Measurements from ENCODE around the gene BABAM2. TPM values are rescaled to one million over a fixed set of nuclear protein-coding genes. Genes with fewer than 3 reads are reported as not detected.

Gene BABAM2
- total and polyA plus RNA-seq, 2 donors: 17.4 to 34.8 TPM

DNA sequence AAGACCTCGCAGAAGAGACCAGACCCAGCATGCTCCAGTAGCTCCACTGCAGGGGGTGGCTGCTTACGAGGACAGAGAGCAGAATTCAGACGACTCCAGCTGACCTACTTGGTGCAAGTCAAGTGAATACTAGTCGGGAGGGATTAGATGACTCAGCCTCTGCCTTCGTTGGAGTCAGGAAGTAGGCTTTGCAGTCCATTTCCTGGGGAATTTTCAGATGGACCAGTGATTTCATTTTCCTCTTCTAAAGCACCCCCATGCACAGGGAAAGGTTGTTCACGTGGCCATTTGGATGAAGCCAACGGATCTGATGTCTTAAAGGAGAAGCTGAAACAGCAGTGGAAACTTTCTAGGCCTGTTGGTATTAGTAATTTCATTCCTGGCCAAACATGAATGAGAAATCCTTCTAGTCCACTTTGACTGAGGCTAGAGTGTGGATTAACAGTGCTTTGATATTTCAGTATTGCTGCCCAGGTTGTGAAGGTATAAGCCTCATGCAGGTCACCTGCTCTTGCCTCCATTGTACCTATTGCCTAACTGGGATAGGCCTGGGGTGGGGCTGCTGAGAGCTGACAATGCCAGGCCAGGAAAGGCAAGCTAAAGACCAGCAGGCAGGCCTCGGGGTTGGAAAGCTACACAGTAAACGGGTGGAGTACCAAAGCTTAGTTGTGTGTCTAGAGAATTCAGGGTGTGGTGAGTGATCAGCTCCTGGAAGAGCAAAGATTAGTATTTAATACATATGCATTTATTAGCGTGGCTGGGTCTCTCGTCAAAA is 384.6 kb downstream of the BABAM2 start:
- DNase-seq (ENCODE audit: low read depth in 6 of 9, low spot score in 9 of 9): peak in 1 of 9 donors; percentile 10
- H3K9me3 ChIP-seq (ENCODE audit: control insufficient read depth in 2 of 2, insufficient read depth in 1 of 2, low read length in 1 of 2): no peaks in the 10 kb centered on the region
- 90% methylated on average over 11 of the region's 11 CpGs for WGBS
- H3K27ac ChIP-seq (ENCODE audit: low read depth in 1 of 2, low read length in 1 of 2): no peak overlapping the region
- no peak overlapping the region for H3K4me3 ChIP-seq (ENCODE audit: low read length in 2 of 2)
- H3K36me3 ChIP-seq (ENCODE audit: control insufficient read depth in 2 of 2, insufficient read depth in 2 of 2, low read length in 1 of 2): no peaks in the 10 kb centered on the region
- peaks cover 0 to 4% of the 10 kb centered on the region in 2 donors for H3K4me1 ChIP-seq (ENCODE audit: control insufficient read depth in 2 of 2, insufficient read depth in 2 of 2, low read length in 2 of 2)
- H3K27me3 ChIP-seq (ENCODE audit: control insufficient read depth in 2 of 2, insufficient read depth in 1 of 2, low read length in 1 of 2): no peaks in the 10 kb centered on the region

- Histone ChIP-seq H3K36me3 (ENCODE audit: control insufficient read depth in 2 of 2, insufficient read depth in 2 of 2, low read length in 1 of 2) (no peaks in the 10 kb centered on the region), H3K4me1 (ENCODE audit: control insufficient read depth in 2 of 2, insufficient read depth in 2 of 2, low read length in 2 of 2) (peaks cover 0 to 4% of the 10 kb centered on the region in 2 donors), H3K9me3 (ENCODE audit: control insufficient read depth in 2 of 2, insufficient read depth in 1 of 2, low read length in 1 of 2) (no peaks in the 10 kb centered on the region), H3K27ac (ENCODE audit: low read depth in 1 of 2, low read length in 1 of 2) (peak overlapping the region in 1 of 2 donors; percentile 46), H3K4me3 (ENCODE audit: low read length in 2 of 2) (no peak overlapping the region), H3K27me3 (ENCODE audit: control insufficient read depth in 2 of 2, insufficient read depth in 1 of 2, low read length in 1 of 2) (no peaks in the 10 kb centered on the region)
- WGBS: 95% methylated on average over 11 of the region's 11 CpGs
- no peak for DNase-seq (ENCODE audit: low read depth in 6 of 9, low spot score in 9 of 9)
Measured at GRCh38 chr2:28276076-28276618, 385.6 kb downstream of the BABAM2 start.

GRCh38 chr2:28276807-28277206 is 386.3 kb downstream of the BABAM2 start:
- Histone ChIP-seq H3K4me1 (ENCODE audit: control insufficient read depth in 2 of 2, insufficient read depth in 2 of 2, low read length in 2 of 2) (peaks cover 0 to 4% of the 10 kb centered on the region in 2 donors), H3K9me3 (ENCODE audit: control insufficient read depth in 2 of 2, insufficient read depth in 1 of 2, low read length in 1 of 2) (no peaks in the 10 kb centered on the region), H3K4me3 (ENCODE audit: low read length in 2 of 2) (no peak overlapping the region), H3K36me3 (ENCODE audit: control insufficient read depth in 2 of 2, insufficient read depth in 2 of 2, low read length in 1 of 2) (no peaks in the 10 kb centered on the region), H3K27me3 (ENCODE audit: control insufficient read depth in 2 of 2, insufficient read depth in 1 of 2, low read length in 1 of 2) (no peaks in the 10 kb centered on the region), H3K27ac (ENCODE audit: low read depth in 1 of 2, low read length in 1 of 2) (no peak overlapping the region)
- WGBS: 97% methylated on average over 9 of the region's 9 CpGs
- no peak for DNase-seq (ENCODE audit: low read depth in 6 of 9, low spot score in 9 of 9)

DNA sequence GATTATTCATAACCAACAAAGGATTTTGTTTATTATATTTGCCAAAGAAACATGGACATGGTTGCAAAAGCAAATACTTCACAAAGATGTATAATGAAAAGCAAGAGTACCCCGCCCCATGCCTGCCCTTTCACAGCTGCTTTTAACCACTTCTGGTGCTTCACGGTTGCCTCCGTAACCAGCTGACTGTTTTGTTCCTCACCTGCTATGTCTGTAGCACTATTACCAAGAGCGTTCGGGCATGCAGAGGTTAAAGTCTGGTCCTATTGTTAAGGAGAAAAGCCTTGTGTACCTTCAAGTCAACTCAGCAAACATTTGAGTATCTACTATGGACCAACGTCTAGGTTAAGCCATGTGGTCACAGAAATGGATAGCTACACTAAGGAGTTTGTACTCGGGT is 386.9 kb downstream of the BABAM2 start:
- H3K4me1 ChIP-seq (ENCODE audit: control insufficient read depth in 2 of 2, insufficient read depth in 2 of 2, low read length in 2 of 2): peaks cover 0 to 4% of the 10 kb centered on the region in 2 donors
- H3K27ac ChIP-seq (ENCODE audit: low read depth in 1 of 2, low read length in 1 of 2): no peak overlapping the region
- H3K9me3 ChIP-seq (ENCODE audit: control insufficient read depth in 2 of 2, insufficient read depth in 1 of 2, low read length in 1 of 2): no peaks in the 10 kb centered on the region
- DNase-seq (ENCODE audit: low read depth in 6 of 9, low spot score in 9 of 9): peak in 3 of 9 donors; percentile 3 to 39 (median 14)
- H3K4me3 ChIP-seq (ENCODE audit: low read length in 2 of 2): no peak overlapping the region
- 73% methylated on average over 7 of the region's 7 CpGs for WGBS
- no peaks in the 10 kb centered on the region for H3K36me3 ChIP-seq (ENCODE audit: control insufficient read depth in 2 of 2, insufficient read depth in 2 of 2, low read length in 1 of 2)
- no peaks in the 10 kb centered on the region for H3K27me3 ChIP-seq (ENCODE audit: control insufficient read depth in 2 of 2, insufficient read depth in 1 of 2, low read length in 1 of 2)

- no peaks in the 10 kb centered on the region for H3K9me3 ChIP-seq (ENCODE audit: control insufficient read depth in 2 of 2, insufficient read depth in 1 of 2, low read length in 1 of 2)
- no peak for DNase-seq (ENCODE audit: low read depth in 6 of 9, low spot score in 9 of 9)
- H3K27ac ChIP-seq (ENCODE audit: low read depth in 1 of 2, low read length in 1 of 2): no peak overlapping the region
- H3K27me3 ChIP-seq (ENCODE audit: control insufficient read depth in 2 of 2, insufficient read depth in 1 of 2, low read length in 1 of 2): no peaks in the 10 kb centered on the region
- no peak overlapping the region for H3K4me3 ChIP-seq (ENCODE audit: low read length in 2 of 2)
- H3K36me3 ChIP-seq (ENCODE audit: control insufficient read depth in 2 of 2, insufficient read depth in 2 of 2, low read length in 1 of 2): no peaks in the 10 kb centered on the region
- WGBS: 96% methylated on average over 4 of the region's 4 CpGs
- H3K4me1 ChIP-seq (ENCODE audit: control insufficient read depth in 2 of 2, insufficient read depth in 2 of 2, low read length in 2 of 2): peaks cover 0 to 4% of the 10 kb centered on the region in 2 donors
Measured at GRCh38 chr2:28279371-28279770, 388.8 kb downstream of the BABAM2 start.

DNA sequence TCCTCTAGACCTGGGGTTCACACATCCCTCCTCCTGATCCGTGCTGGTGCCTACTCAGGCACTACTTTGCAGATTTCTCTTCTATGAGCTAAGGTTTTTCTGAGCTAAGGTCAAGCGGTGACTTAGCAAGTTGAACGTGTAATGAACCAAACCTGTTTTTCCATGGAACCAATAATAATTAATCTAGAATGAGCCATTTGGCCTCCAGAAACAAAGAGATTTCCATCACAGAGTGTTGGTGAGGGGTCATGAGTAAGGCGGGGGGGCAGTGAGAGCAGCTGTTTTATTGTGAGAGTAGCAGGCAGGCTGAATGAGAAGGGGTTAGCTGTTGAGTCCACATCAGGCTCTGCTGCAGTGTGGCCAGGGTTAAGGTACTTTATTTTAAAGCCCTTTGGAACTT is 390.1 kb downstream of the BABAM2 start:
- Histone ChIP-seq H3K4me1 (ENCODE audit: control insufficient read depth in 2 of 2, insufficient read depth in 2 of 2, low read length in 2 of 2) (peaks cover 0 to 4% of the 10 kb centered on the region in 2 donors), H3K27ac (ENCODE audit: low read depth in 1 of 2, low read length in 1 of 2) (no peak overlapping the region), H3K27me3 (ENCODE audit: control insufficient read depth in 2 of 2, insufficient read depth in 1 of 2, low read length in 1 of 2) (no peaks in the 10 kb centered on the region), H3K9me3 (ENCODE audit: control insufficient read depth in 2 of 2, insufficient read depth in 1 of 2, low read length in 1 of 2) (no peaks in the 10 kb centered on the region), H3K4me3 (ENCODE audit: low read length in 2 of 2) (no peak overlapping the region), H3K36me3 (ENCODE audit: control insufficient read depth in 2 of 2, insufficient read depth in 2 of 2, low read length in 1 of 2) (no peaks in the 10 kb centered on the region)
- no peak for DNase-seq (ENCODE audit: low read depth in 6 of 9, low spot score in 9 of 9)
- 97% methylated on average over 4 of the region's 4 CpGs for WGBS

DNA sequence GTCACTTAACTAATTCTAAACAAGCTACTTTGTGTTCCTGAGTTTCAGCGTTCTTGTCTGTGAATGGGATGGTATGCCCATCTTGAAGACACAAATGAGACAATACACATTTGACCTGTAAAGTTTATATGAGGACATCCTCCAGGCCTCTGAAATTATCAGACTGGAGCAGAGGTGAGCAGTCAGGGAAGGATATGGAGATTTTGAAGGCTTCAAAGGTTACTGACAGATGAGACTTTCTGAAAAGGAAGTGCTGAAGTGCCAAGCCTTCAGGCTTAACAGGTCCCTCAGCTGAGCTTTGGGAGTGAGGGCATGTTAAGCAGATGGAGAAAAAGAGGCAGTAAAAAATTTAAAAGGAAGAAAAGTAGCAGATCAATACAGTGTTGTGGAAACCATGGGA is 391.2 kb downstream of the BABAM2 start:
- no peak for DNase-seq (ENCODE audit: low read depth in 6 of 9, low spot score in 9 of 9)
- no peaks in the 10 kb centered on the region for H3K27me3 ChIP-seq (ENCODE audit: control insufficient read depth in 2 of 2, insufficient read depth in 1 of 2, low read length in 1 of 2)
- H3K4me1 ChIP-seq (ENCODE audit: control insufficient read depth in 2 of 2, insufficient read depth in 2 of 2, low read length in 2 of 2): peaks cover 0 to 4% of the 10 kb centered on the region in 2 donors
- no peak overlapping the region for H3K4me3 ChIP-seq (ENCODE audit: low read length in 2 of 2)
- H3K27ac ChIP-seq (ENCODE audit: low read depth in 1 of 2, low read length in 1 of 2): no peak overlapping the region
- 96% methylated on average over 1 of the region's 1 CpG for WGBS
- no peaks in the 10 kb centered on the region for H3K36me3 ChIP-seq (ENCODE audit: control insufficient read depth in 2 of 2, insufficient read depth in 2 of 2, low read length in 1 of 2)
- H3K9me3 ChIP-seq (ENCODE audit: control insufficient read depth in 2 of 2, insufficient read depth in 1 of 2, low read length in 1 of 2): no peaks in the 10 kb centered on the region

GRCh38 chr2:28282248-28282647 is 391.7 kb downstream of the BABAM2 start:
- Histone ChIP-seq H3K27me3 (ENCODE audit: control insufficient read depth in 2 of 2, insufficient read depth in 1 of 2, low read length in 1 of 2) (no peaks in the 10 kb centered on the region), H3K36me3 (ENCODE audit: control insufficient read depth in 2 of 2, insufficient read depth in 2 of 2, low read length in 1 of 2) (no peaks in the 10 kb centered on the region), H3K4me3 (ENCODE audit: low read length in 2 of 2) (no peak overlapping the region), H3K27ac (ENCODE audit: low read depth in 1 of 2, low read length in 1 of 2) (no peak overlapping the region), H3K4me1 (ENCODE audit: control insufficient read depth in 2 of 2, insufficient read depth in 2 of 2, low read length in 2 of 2) (peaks cover 0 to 4% of the 10 kb centered on the region in 2 donors), H3K9me3 (ENCODE audit: control insufficient read depth in 2 of 2, insufficient read depth in 1 of 2, low read length in 1 of 2) (no peaks in the 10 kb centered on the region)
- DNase-seq (ENCODE audit: low read depth in 6 of 9, low spot score in 9 of 9): no peak
- WGBS: 97% methylated on average over 3 of the region's 3 CpGs

DNA sequence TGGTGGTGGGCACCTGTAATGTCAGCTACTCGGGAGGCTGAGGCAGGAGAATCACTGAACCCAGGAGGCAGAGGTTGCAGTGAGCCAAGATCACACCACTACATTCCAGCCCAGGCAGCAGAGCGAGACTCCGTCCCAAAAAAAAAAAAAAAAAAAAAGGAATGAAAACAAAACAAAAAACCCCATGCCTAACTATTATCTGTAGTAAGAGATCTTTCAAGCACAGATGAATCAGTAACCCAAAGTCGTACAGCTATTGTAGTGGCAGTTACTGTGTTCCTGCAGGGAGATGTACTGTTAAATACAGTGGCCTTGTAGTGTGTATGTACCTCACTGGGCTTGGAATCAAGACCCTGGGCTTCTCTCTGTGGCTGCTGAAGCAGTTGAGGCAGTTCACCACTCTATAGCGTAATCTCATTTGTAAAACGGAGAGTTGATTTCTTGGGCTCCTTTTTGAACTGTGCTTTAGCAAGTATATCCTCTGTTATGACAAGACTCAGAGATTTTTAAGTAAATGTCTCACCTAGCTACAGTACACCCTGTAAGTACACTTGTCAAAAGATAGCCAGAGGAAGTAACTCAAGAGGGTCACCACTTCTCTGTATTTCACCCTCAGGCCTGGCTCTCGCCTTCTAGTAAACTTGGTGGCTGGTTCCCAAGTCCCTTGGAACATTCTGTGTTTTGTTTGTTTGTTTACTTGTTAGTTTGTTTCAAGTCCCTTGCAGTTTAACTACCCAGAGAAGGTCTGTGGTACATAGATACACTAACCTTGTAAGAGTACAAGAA is 392.5 kb downstream of the BABAM2 start:
- Histone ChIP-seq H3K27me3 (ENCODE audit: control insufficient read depth in 2 of 2, insufficient read depth in 1 of 2, low read length in 1 of 2) (no peaks in the 10 kb centered on the region), H3K4me3 (ENCODE audit: low read length in 2 of 2) (no peak overlapping the region), H3K36me3 (ENCODE audit: control insufficient read depth in 2 of 2, insufficient read depth in 2 of 2, low read length in 1 of 2) (no peaks in the 10 kb centered on the region), H3K27ac (ENCODE audit: low read depth in 1 of 2, low read length in 1 of 2) (no peak overlapping the region), H3K4me1 (ENCODE audit: control insufficient read depth in 2 of 2, insufficient read depth in 2 of 2, low read length in 2 of 2) (no peaks in the 10 kb centered on the region), H3K9me3 (ENCODE audit: control insufficient read depth in 2 of 2, insufficient read depth in 1 of 2, low read length in 1 of 2) (no peaks in the 10 kb centered on the region)
- WGBS: 97% methylated on average over 7 of the region's 7 CpGs
- no peak for DNase-seq (ENCODE audit: low read depth in 6 of 9, low spot score in 9 of 9)
